HG03103 (cell line): ENCODE measurements around the gene STAU1.
"Not testable (repeated sequence)": the region's sequence is repeated elsewhere in the genome, so short reads cannot be mapped to it uniquely, and the experiment has no call there.

Source experiments
- ATAC-seq: cut with Tn5 transposase; IDR thresholded peaks from one replicate; pipeline ENCODE4 v1.9.1; 2021; ENCODE audit warnings: low read depth; ENCODE audit not compliant: unreplicated experiment

The STAU1 gene

DNA sequence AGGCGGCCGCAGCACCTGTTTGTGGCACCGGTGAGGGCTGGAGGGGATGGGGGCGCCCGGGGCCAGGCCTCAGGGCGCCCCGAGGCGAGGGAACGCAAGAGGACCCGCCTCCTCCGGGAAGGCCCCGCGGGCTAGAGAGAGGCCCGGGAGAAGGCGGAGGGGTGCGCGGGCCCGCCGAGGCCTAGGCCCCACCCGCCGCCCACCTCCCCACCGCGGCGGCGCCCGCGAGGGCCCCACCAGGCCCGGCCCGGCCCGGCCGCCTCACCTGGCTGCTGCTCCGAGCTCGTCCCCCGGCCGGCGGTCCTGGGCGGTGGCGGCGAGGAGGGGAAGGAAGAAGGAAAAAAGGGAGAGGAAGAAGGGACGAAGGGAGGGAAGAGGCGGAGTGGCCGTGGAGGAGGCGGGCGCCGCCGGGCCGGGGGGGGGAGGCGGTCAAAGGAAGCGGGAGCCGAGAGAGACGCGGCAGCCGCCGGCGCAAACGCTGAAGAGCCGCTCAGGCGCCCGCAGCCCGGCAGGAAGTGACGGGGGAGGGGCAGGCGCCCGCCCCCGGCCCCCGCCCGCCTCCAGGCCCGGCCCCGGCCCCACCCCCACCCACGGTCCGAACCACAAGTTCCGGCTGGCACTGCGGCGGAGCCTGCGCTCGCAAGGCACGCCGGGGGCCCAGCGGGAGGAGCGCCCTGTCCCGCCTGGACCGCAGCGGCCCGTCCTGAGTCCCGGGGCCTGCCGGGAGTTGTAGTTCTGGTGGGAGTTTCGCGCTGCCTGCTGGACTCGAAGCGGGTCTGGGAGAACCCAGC is at the start of gene STAU1:
Gene STAU1 (minus strand): TSS at position 484 of the 791 bp plus-strand sequence. CDS start 22,133 bp downstream, outside the sequence.
- peak; percentile 94 for ATAC-seq

DNA sequence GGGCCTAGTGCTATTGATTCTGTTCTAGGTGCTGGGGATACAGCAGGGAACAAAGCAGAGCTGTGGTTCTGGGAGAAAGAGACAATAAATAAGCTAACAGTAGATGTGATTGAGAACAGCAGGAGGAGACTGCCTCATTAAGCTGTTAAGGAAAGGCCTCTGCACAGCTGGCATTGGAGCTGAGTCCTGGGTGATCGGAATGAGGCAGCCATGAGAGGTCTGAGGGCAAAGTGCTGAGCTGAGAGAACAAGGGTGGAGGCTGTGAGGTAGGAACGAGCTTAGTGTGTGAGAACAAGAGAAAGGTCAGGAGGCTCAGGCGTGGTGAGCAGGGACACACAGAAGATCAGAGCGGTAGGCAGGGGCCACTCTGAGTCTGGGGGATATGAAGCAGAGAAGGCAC is 49.4 kb upstream of the STAU1 start:
- no peak for ATAC-seq

GRCh38 chr20:49236301-49236700 is 48.2 kb upstream of the STAU1 start:
- ATAC-seq, result no peak

DNA sequence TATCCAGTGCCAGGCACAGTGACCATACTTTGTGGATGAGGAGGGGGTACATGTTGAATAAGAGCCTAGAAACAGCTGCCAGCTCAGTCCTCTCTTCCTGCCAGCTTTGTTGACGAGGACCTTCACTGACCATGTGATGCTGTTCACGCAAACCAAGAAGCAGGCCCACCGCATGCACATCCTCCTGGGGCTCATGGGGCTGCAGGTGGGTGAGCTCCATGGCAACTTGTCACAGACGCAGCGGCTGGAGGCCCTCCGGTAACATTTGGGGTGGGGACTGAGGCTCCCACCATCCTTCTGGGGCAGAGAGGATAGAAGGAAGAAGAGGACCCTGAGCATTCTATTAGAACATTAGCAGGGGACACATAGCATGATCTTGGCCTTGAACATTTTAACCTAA is 46.7 kb upstream of the STAU1 start:
- ATAC-seq, result no peak

GRCh38 chr20:49233226-49233625 is 45.1 kb upstream of the STAU1 start:
- ATAC-seq, result no peak

DNA sequence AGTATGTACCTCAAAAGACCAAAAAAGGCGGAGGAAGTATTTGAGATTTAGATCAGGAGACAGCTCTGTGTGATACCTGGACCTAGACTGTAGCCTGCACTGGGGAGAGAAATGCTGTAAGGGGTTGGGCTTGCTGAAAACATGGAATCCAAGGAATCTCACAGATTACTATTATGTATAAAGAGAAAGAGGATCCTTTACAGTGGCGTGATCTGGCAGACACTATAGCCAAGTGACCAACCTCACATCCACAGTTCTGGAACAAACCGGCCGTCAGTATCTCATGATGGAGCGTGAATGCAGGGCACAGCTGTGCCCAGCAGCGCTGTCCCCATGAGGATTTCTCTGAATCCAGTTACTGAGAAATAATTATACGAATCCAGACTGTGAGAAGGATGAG is 43.3 kb upstream of the STAU1 start:
- ATAC-seq, result no peak

DNA sequence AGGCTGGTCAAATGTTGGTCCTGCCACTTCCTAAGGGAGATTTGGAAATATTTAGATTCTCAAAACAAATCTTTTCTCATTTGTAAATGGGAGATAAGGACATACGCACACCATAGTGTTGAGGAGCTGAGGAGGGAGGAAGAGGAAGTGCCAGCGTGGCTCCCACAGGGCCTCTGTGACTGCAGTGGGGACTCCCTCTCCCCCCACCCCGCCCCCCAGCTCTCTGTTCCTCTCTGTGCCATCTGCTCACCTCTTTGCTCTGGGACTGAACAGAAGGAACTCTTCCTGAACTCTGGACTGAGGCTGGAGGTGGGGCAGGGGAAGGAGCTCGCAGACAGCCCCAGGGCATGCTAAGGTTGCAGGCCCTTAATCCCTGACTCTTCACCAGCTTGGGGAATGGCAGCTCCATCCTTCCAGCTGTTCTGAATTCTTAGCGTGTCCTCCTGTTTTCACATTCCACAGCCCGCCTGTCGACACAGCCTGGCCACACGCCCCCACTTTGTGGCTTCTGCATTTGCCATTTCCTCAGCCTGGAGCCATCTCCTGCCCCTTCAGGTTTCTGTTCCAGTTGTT is 42.5 kb upstream of the STAU1 start:
- no peak for ATAC-seq

GRCh38 chr20:49230021-49230420 is 41.9 kb upstream of the STAU1 start:
- ATAC-seq, result no peak

DNA sequence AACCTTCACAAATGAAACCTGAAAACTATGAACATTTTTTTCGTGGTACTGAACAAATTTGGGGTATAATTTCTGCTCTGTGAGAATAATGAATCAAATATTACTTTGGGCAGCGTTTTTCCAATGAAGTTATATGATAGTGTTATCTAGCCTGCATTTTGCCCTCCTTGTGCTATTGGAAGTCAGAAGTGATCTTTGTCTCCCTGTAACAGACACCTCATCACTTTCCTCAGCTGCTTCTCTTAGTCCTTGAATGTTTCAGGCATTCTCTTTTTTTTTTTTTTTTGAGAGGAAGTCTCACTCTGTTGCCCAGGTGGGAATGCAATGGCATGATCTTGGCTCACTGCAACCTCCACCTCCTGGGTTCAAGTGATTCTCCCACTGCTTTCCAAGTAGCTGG is 41.2 kb upstream of the STAU1 start:
- no peak for ATAC-seq

DNA sequence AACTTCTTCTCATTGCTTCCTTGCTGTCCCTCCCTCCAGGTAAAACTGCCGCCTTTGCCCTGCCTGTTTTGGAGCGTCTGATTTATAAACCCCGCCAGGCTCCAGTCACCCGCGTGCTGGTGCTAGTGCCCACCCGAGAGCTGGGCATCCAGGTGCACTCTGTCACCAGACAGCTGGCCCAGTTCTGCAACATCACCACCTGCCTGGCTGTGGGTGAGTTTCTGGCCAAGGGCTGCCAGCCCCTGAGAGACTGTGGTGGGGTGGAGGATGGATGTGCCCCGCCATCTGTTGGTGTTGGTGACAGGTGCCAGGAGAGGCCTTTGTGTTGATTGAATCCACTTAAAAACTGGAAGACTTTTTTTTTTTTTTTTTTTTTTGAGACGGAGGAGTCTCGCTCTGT is 40.5 kb upstream of the STAU1 start:
- ATAC-seq, result no peak

DNA sequence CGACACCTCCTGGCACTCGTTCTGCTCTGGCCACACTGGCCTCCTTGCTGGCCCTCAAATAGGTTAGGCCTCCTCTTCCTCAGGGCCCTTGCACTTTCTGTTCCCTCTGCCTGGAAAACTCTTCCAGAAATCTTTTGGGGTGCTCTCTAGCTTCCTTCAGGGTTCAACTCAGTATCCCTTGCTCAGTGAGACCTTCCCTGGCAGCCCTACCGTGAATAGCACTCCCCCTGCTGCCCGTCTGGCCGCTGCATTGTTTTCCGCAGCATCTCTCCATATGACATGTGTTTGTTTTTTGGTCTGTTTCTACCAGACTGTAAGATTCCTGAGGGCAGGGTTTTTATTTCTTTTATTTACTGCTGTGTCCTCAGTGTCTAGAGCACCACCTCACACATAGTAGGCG is 37.8 kb upstream of the STAU1 start:
- no peak for ATAC-seq

GRCh38 chr20:49219924-49220831 is 32.0 kb upstream of the STAU1 start:
- no peak for ATAC-seq

DNA sequence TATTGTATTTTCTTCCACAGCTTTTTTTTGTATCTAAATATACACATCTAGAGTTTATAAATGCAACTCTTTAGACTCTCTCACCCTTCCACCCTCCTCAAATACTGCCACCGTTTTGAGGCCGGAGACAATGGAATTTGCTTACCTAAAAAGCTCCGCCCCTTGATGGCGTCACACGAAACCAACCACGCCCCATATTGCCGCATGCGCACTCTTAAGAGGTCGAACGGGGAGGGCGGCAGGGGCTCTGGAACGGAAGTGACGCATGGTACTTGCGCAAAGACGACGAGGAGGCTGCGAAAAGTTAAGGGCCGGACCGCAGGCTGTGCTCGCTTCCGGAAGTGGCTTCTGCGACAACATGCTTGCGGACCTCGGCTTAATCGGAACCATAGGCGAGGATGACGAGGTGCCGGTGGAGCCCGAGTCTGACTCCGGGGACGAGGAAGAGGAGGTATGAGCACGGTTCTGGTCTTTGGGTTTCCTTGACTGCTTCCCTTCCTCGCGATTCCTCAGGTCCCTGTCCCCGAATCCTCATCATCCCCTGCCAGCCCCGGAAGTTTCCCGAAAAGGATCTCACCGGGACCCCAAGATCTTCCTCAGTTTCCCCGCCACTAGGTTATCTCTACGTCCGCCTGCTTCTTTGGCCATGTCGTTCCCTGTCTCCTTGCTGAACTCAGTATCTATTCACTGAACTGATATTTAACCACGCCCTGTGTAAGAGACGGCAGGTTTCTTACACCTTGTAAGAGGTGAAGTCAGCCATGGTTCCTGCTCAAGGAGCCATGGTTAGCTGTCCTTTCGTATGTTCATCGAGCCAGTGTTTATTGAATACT is 31.2 kb upstream of the STAU1 start, which contains the start of gene DDX27:
Gene DDX27 (plus strand): TSS at position 326 of the 833 bp plus-strand sequence. CDS start 33 bp downstream, at position 359.
- peak; percentile 84 for ATAC-seq

GRCh38 chr20:49218739-49219090 is 30.6 kb upstream of the STAU1 start:
- not testable (repeated sequence) for ATAC-seq

- no peak for ATAC-seq
These were observed 29.0 kb upstream of the STAU1 start for GRCh38 chr20:49216991-49217578.

- ATAC-seq, result no peak
These were observed 27.1 kb upstream of the STAU1 start for GRCh38 chr20:49215232-49215631.

- ATAC-seq, result no peak
These were observed 26.4 kb upstream of the STAU1 start for GRCh38 chr20:49214571-49214970.

- ATAC-seq, result no peak
These were observed 22.6 kb upstream of the STAU1 start for GRCh38 chr20:49210757-49211110.

DNA sequence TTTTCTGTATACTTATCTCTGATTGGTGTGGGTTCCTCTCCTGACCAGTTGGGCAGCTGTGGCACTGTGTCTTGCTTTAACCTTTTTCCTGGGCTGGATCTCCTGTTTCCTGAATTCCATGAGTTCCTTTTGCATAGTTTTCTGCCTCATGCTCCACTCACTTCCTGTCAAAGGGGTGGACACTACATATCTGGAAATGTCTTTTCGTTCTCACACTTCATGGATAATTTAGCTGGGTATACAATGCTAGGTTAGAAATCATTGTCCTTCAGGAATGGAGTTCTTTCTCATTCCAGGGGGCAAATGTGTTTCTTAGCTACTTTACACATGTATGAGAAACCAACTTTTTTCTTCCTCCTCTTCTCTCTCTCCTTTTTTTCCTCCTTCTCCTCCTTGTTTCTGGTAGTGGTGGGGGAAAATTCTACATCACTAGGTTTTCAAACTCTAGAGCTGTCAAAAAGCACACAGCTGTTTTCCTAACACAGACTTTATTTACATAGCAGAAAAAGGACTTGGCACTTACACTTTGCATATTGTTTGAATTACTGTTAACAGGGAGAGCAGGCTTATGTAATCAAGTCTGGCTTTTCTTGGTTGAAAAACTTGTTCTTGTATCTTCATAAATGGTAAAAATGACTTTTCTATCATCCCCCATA is 22.1 kb upstream of the STAU1 start:
- no peak for ATAC-seq

DNA sequence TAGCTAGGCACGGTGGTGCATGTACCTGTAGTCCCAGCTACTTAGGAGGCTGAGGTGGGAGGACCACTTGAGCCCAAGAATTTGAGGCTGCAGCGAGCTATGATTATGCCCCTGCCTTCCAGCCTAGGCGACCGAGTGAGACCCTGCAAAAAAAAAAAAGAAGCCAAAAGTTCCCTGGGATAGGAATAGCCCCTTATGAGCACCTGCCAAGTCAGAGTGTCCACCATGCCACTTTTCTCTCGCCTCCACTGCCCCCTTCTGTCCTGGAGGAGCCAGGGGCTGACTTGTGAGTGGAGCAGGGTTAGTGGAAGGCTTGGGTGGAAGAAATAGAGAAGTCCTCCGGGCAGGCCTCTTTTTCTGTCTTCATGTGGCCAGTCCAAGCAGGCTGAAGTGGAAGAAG is 18.9 kb upstream of the STAU1 start:
- no peak for ATAC-seq
